ENCODE results near the gene PAH. TPM values are rescaled to one million over a fixed set of nuclear protein-coding genes. Genes with fewer than 3 reads are reported as not detected.

Gene PAH
- total RNA-seq, 6 experiments from 2014 or later = not detected

DNA sequence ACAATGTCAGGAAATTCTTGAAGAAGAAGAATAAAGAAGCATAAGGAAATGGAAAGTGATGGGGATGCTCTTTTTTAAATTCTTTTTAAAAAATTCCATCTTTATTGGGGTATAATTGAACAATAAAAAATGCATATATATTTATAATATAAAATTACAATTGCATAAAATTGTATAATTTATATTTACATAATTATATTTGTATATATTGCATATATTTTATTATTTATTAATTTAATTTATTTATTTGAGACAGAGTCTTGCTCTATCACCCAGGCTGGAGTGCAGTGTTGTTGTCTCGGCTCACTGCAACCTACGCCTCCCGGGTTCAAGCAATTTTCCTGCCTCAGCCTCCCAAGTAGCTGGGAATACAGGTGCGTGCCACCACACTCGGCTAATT lies 36.3 kb downstream of the PAH start:
- Mint-ChIP-seq H3K9me3 (no peaks in the 10 kb centered on the region; the same call in 1 of the 2 replicates), H3K36me3 (ENCODE audit: low read depth) (no peaks in the 10 kb centered on the region), H3K4me1 (ENCODE audit: low read depth) (peaks cover 6% of the 10 kb centered on the region; the same call in 1 of the 2 replicates), H3K27me3 (ENCODE audit: insufficient read depth) (no peaks in the 10 kb centered on the region; the same call in 1 of the 2 replicates), H3K27ac (no peak overlapping the region), H3K4me3 (no peak overlapping the region)
- no peak for DNase-seq
- TF ChIP-seq, protein P1, sequence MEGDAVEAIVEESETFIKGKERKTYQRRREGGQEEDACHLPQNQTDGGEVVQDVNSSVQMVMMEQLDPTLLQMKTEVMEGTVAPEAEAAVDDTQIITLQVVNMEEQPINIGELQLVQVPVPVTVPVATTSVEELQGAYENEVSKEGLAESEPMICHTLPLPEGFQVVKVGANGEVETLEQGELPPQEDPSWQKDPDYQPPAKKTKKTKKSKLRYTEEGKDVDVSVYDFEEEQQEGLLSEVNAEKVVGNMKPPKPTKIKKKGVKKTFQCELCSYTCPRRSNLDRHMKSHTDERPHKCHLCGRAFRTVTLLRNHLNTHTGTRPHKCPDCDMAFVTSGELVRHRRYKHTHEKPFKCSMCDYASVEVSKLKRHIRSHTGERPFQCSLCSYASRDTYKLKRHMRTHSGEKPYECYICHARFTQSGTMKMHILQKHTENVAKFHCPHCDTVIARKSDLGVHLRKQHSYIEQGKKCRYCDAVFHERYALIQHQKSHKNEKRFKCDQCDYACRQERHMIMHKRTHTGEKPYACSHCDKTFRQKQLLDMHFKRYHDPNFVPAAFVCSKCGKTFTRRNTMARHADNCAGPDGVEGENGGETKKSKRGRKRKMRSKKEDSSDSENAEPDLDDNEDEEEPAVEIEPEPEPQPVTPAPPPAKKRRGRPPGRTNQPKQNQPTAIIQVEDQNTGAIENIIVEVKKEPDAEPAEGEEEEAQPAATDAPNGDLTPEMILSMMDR (IDR thresholded peaks at IDR 0.05) = no peak

DNA sequence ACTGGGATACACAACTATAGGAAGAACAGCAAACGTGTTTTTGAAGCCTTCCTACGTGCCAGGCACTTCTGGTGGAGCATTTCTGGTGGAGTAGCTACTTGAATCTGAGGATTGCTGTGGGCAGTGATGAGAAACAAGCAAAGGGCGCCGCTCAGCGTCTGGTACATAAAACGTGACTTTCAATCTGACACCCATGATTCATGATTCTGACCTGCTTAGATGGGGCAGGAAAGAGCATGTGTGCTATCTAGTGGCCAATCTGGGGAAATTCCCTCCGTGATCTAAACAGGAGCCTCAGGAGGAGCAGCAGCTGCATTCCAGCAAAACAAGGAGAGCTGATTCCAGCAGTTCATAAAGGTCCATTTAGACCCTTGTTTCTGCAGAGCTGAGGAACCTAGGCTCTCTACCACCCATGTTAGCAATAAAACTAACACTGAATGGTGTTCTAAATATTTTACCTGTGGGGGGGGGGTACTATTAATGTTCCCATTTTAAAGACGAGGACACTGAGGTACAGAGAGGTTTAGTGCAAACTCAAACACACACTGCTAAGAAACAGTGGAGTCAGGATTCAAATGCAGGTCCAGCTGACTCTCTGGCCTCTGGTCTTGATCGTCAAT lies 37.8 kb downstream of the PAH start:
- TF ChIP-seq, protein P1 (IDR thresholded peaks at IDR 0.05) = peak; percentile 73
- peak; percentile 79 for DNase-seq
- peak overlapping the region; percentile 50; the same call in 1 of the 2 replicates for H3K4me3 Mint-ChIP-seq
- H3K27me3 Mint-ChIP-seq (ENCODE audit: insufficient read depth) = no peaks in the 10 kb centered on the region; the same call in 1 of the 2 replicates
- no peaks in the 10 kb centered on the region; the same call in 1 of the 2 replicates for H3K9me3 Mint-ChIP-seq
- H3K36me3 Mint-ChIP-seq (ENCODE audit: low read depth) = no peaks in the 10 kb centered on the region
- H3K27ac Mint-ChIP-seq = no peak overlapping the region
- peaks cover 6% of the 10 kb centered on the region; the same call in 1 of the 2 replicates for H3K4me1 Mint-ChIP-seq (ENCODE audit: low read depth)

DNA sequence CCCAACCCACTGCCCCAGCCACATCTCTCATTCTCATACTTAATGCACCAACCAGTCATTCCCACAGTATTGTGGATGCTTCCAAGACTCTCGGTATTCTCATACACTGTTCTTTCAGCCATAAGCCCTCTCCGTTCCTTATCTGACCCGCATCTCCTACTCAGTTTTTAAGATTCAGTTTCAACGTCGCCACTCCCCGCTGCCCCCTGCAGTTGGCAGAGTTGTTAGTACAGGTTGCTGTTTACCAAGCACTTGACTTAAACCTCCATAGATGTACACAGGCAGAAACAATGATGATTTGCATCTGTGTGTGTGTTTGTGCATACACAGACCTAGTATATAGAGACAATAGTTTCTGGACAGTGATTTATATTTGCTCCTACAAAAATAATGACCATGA lies 40.2 kb downstream of the PAH start:
- no peaks in the 10 kb centered on the region; the same call in 1 of the 2 replicates for H3K9me3 Mint-ChIP-seq
- no peaks in the 10 kb centered on the region for H3K36me3 Mint-ChIP-seq (ENCODE audit: low read depth)
- TF ChIP-seq, protein P1 (IDR thresholded peaks at IDR 0.05) = no peak
- H3K4me3 Mint-ChIP-seq = no peak overlapping the region
- no peaks in the 10 kb centered on the region; the same call in 1 of the 2 replicates for H3K27me3 Mint-ChIP-seq (ENCODE audit: insufficient read depth)
- H3K4me1 Mint-ChIP-seq (ENCODE audit: low read depth) = peaks cover 6% of the 10 kb centered on the region; the same call in 1 of the 2 replicates
- H3K27ac Mint-ChIP-seq = no peak overlapping the region
- DNase-seq = no peak

DNA sequence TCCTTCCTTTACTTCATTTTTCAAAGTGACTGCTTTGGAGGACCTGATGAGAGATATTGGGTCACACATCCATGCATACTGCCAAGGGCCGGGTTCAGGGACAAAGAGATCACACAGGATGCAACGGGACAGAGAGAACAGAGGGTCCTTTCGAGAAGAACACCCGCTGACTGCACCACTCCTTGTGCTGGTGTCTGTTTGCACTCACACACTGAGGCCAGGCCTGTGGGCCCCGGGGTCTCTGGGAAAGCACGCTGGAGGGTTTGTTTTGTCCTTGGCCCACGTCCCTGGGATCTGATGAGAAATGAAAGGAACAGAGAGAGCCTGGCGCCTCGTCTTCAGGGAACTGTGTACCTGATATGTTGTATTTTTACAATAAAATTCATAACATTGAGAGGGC lies 42.2 kb downstream of the PAH start:
- peaks cover 6% of the 10 kb centered on the region; the same call in 1 of the 2 replicates for H3K4me1 Mint-ChIP-seq (ENCODE audit: low read depth)
- TF ChIP-seq, protein P1 (IDR thresholded peaks at IDR 0.05) = no peak
- no peak for DNase-seq
- no peaks in the 10 kb centered on the region for H3K36me3 Mint-ChIP-seq (ENCODE audit: low read depth)
- no peak overlapping the region for H3K27ac Mint-ChIP-seq
- H3K27me3 Mint-ChIP-seq (ENCODE audit: insufficient read depth) = no peaks in the 10 kb centered on the region; the same call in 1 of the 2 replicates
- H3K9me3 Mint-ChIP-seq = no peaks in the 10 kb centered on the region; the same call in 1 of the 2 replicates
- H3K4me3 Mint-ChIP-seq = peak overlapping the region; percentile 10; the same call in 1 of the 2 replicates

DNA sequence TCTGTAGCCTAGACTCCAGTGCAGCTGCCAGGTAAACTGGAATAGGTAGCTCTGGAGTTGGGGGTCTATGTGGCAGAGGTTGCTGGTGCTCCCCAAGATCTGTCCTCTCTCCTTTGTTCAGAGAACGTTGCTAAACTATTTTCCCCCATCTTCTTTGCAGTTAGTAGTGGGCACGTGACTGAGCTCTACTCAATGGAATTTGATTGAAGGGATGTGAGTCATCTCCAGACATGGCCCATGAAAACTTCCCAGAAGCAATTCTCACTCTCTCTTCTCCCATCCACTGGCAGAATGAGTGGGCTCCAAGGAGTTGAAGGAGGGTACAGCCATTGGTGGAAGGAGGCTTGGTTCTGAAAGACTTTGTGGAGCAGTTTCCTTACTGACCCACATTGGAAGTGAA lies 44.0 kb downstream of the PAH start:
- Mint-ChIP-seq H3K4me1 (ENCODE audit: low read depth) (no peaks in the 10 kb centered on the region), H3K4me3 (no peak overlapping the region), H3K27ac (no peak overlapping the region), H3K9me3 (no peaks in the 10 kb centered on the region; the same call in 1 of the 2 replicates), H3K36me3 (ENCODE audit: low read depth) (no peaks in the 10 kb centered on the region), H3K27me3 (ENCODE audit: insufficient read depth) (no peaks in the 10 kb centered on the region; the same call in 1 of the 2 replicates)
- DNase-seq = no peak
- TF ChIP-seq, protein P1 (IDR thresholded peaks at IDR 0.05) = no peak
